NOMO-1 treated with DMSO at 0.1 percent for 48 hours (cell line): ENCODE results near the gene DCK.
A peak's percentile ranks its signal among the peaks of the same experiment; 100 is the strongest.

Experiments used
- DNase-seq: peaks from one replicate; lab custom pipeline; 2025; ENCODE audit not compliant: unreplicated experiment; lab: John Stamatoyannopoulos, UW

DCK gene

DNA sequence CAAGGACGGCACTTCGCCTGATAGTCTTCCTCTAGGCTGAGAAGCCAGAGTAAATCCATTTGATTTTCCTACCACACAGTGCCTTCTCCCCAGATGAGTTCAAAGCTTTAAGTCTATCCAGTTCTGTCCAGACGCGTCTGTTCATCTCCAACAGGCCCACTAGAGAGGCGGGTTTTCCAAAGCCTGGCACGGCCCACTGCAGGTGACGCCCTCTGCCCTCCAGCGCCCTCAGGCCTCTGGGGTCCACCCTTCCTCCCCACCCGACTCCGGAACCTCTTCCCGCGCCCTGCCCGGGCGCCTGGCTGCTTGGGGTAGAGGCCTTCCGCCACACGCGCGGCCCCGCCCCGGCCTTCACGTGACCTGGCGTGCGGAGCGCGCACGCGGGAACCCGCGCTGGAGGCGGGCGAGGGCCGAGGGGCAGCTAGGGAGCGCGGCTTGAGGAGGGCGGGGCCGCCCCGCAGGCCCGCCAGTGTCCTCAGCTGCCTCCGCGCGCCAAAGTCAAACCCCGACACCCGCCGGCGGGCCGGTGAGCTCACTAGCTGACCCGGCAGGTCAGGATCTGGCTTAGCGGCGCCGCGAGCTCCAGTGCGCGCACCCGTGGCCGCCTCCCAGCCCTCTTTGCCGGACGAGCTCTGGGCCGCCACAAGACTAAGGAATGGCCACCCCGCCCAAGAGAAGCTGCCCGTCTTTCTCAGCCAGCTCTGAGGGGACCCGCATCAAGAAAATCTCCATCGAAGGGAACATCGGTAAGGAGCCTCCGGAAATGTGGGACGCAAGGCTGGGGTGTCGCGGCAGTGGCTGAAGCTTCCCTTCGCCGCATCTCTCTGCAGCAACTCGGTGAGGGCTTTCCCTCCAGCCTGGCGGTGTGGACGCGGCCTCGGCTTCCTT is at the start of gene DCK:
DCK (plus strand) TSS at position 469 of the 888 bp plus-strand sequence; CDS start at position 656, 187 bp downstream.
- peak; percentile 83 for DNase-seq

DNA sequence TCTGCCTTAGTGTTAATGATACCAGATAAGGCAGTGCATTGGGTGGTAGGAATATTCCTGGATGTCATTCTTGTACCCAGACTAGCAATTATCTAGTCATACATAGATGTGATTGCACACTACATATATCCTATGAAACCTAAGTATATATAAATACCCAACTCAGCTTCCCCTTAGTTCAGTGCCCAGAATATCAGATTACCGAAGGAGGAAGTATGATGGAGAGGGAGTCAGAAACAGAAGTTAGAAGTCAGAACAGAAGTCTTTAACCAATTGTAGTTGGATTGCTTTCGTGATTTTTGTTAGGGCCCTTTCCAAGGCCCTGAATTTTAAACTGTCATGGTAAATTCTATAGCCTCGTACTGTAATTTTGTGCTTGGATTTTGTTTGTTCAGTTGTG is 48.4 kb upstream of the DCK start:
- DNase-seq, result peak; percentile 93

DNA sequence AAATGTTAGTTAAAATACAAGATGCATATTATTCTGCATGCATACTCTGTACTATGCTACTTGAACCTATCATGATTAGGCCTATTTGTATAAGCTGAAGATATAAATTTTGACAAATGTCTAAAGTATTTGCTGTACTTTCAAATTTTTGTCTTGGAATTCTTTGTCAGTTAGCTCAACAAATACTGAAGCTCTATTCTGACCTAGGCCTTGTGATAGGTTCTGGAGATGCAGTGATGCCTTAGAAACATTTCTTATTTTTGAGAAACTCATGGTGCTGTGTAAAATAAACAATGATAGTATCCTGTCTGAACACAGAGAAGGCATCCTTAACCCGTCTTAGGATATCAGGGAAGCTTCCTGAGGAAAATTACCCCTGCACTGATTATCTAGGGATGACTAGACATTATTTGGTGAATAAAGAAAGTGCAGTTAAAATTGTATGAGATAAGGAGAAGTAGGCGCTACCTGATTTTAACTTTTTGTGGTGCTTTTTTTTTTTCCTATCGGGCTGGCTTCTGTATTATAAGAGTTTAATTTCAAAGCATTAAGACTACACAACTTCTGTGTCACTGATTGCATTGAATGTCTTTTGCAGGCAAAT is 47.9 kb upstream of the DCK start:
- DNase-seq, result peak; percentile 7

DNA sequence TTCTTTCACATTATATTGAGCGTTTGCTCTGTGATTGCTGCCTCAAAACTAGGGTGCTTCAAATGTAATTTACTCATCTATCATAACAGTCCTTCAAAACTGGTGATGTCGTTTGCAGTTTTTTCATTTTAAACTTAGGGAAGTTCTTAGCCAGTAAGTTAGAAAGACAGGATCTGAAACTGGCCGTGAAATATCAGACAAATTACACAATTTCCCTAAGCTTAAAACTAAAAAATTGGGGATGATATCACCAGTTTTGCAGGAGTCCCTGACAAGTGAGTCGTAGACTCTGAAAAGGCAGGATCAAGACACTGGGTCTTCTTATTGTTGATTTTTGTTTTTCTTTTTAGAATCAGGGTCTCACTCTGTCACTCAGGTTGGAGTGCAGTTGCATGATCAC is 46.5 kb upstream of the DCK start:
- DNase-seq, result peak; percentile 69

DNA sequence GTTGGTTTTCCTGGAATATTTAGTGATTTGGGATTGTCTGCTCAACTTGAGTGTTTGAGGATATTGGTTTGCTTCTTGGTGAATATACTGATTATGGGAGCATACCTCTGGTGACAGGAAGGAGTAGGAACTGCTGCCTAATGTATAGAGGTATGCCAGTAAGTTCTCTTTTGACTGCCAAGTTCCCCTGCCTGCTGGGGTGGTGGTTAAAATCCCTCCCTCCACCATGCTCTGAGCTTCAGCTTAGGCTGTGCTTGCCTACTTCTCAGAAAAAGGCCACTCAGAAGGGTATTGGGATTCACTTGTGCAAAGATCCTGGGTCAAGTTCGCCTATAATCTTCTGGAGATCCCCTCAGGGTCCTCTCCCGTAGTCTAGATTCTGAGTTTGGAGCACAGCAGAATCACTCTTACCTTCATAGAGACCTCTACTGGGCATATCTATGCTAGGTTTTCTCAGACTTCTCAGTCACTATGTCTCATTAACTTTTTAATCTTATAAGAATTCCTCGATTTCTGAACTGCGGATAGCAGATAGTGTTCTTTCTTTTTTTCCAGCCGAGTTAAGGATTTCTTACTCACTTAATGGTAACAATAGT is 44.7 kb upstream of the DCK start:
- peak; percentile 29 for DNase-seq

DNA sequence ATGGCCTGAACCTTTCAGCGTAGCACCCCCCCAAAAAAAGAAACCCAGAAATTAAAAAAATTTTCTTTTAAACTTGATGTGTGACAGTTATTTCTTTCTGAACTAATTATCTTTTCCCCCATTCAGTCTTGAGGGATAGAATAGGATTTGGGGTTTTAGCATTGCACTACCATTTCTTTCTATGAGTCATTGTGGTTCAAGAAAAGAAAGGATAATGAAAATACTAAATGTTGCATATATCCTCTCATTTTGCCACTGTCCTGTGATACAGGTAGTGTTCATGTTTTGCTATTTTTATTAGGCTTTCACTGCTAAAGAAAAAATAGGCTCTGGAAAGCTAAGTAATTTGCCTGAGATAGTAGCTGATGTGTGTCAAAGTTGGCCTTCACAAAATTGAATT is 39.4 kb upstream of the DCK start:
- DNase-seq, result peak; percentile 18

DNA sequence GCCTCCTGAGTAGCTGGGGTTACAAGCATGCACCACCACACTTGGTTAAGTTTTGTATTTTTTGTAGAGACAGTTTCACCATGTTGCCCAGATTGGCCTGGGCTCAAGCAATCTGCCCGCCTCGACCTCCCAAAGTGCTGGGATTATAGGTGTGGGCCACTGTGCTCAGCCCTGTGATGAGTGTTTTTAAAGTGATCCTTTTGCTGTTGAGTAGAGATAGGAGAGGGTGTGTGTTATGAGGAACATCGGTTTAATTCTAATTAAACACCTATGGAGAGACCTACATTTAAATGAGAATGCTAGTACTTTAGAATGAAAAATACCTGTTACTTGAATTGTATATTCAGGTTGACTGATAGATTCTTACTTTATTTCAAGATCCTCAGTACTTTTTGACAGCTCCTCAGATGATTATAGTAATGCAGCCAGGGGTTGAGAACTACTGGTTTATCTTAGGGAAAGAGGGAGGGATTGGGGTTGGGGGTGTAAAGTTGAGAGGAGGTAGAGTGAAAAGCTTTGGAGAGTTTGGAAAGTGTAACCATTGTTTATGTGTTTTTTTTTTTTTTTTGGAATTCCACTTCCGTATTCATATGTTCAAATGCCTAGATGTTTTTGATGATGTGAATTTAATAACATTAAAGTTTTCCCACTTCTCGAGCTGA is 36.8 kb upstream of the DCK start:
- DNase-seq, result no peak

DNA sequence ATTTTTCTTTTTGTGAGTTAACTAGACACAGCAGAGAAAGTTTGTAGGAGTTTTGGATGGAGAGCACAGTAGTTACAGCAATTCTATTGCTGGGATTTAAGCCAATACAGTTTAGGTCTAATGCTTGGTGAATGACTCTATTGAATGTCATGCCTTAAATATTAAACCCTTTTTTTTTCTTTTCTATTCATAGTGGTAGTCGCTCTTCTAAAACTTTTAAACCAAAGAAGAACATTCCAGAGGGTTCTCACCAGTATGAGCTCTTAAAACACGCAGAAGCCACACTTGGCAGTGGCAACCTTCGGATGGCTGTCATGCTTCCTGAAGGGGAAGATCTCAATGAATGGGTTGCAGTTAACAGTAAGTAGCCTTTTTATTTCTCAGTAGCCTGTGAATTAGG is 34.8 kb upstream of the DCK start:
- no peak for DNase-seq

DNA sequence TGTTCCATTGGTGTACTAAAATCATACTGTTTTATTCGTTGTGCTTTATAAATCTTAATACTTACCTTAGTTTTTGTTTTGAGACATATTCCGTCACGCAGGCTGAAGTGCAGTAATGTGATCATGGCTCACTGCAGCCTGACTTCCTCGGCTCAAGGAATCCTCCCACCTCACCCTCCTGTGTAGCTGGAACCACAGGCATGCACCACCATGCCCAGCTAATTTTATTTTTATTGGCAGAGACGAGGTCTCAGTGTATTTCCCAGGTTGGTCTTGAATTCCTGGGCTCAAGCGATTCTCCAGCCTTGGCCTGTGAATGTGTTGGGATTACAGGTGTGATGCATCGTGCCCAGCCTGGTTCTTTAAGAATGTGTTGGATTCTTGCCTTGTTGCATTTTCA is 24.4 kb upstream of the DCK start:
- DNase-seq, result no peak

DNA sequence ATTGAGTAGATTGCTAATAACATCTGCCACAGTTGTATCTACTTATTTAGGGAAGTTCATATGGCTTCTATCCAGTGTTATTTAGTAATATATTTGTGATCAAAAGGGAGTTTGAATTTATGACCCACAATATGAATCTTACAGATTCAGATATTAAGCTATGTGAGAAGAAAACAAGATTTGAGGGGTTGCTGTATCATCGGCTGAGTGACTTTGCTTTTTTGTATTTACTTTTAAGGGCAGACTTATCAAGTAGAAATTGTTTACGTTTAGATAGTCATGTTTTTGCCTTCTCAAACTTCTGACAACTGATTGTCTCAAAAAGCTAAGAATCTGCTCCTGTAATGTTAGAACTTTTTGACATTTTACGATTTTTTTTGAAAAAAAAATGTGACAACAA is 17.2 kb upstream of the DCK start:
- DNase-seq, result no peak

DNA sequence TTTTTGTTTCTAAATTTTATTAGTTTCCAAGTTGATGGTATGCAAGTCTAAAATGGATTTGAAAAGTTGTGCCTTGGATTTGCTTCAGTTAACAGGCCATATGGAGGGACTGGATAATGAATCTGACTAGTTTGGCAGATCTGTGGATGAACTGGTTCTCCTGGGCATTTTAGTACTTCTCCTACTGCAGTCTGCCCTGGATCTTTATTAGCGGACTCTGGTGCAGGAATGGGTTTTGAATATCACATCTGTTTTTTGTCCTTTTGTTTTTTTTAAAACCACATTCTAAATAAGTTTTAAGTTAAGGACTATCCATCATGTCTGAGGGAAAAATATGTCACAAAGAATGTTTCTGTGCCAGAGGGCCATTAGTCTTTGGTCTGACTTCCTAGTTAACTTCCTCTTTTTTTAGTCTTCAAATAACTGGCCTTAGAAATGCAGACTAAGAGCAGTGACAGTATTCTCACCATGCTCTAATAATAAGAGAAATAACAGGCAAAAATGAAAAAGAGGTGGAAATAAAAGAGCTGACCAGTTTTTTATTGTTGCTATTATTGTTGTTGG is 13.9 kb upstream of the DCK start:
- peak; percentile 86 for DNase-seq

DNA sequence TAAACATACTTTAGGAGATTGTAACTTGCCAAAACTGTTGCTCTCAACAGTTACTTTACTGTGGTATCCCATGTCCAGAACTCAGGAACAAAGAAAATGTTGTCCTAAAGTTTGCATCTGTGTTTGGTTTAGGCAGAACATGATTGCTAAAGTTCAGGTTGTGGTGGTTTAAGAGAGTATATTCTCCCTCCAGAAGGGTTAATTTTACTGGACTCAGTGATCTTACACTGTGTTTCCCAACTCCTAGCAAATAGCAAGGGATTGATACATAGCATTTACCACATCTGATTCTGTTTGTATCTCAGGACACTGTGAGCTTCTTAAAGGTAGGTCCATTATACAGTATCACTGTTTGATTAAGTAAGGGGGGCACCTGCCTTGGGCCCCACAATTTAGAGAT is 13.3 kb upstream of the DCK start:
- DNase-seq, result no peak

DNA sequence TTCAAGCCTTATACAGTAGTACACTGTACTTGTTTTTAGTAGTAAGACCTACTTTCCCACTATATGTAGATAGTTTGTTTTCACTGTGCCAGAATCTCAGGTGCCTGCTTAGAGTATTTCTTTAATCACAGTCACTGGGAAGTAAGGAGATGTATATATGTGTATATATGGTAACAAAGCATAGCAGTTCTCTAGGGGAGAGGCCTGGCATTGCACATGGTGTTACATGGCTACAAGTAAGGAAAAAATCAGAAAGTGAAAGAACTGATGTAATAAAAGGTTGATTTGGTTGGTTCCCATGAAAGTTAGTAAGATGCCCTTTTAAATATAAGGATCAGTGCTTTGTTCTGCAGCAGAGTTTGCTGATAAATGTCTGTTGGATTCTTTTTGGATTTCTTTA is 9.3 kb upstream of the DCK start:
- no peak for DNase-seq

DNA sequence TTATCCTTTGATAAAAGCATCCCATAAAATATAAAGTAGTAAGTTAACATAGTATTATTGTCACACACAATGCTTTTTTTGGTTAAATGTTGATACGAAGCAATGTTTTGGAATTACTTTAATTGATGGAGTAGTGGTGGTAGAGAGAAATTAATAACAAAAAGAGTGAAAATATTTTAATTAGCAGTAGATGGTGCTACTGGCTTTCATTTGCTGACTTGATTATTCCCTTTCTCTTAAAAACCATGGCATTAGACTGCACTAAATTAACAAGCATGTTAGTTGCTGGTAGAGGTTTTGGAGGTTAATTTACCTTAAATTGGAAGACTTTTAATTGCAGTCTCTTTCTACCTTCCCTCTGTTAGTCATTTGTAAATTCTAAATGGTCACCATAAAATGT is 8.9 kb upstream of the DCK start:
- DNase-seq, result no peak

DNA sequence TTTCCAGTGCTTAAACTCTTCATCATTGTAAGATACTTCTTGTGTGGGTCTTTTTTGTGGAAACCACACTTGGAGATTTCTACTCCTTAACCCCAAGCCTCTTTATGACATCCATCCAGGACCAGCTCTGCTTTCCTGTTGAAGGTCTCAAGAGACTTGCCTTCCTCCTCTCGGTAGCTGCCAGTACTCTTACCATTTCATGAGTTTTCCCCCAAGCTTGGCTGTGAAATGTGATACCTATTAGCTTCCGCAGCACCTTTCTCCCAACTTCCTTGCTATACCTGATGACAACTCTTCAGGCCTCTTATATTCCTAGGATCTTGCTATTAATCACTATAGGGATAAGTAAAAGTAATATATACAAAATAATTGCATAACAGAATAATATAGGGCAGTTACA is 1.9 kb upstream of the DCK start:
- no peak for DNase-seq

DNA sequence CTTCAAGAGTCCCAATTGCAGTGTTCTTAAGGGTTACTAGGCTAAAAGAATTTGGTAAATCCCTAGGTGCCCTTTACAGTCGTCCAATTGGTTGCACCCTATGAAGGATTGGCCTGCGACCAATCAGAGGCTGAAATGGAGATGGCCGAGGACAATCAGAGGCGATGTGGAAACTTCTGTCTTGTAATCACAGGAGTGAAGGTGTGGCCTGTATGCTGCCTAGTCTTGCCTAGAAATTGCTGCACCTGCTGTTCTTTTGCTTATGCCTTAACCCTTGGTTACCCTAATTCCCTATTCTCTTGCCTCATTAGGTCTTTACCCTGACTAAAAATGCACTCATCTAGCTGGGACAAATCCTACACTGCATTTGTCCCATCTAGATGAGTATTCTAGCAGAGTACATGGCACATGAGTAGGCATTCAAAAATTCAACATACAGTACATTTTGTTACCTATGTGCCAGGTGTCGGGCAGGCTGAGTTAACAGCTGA is 1.0 kb upstream of the DCK start:
- no peak for DNase-seq

DNA sequence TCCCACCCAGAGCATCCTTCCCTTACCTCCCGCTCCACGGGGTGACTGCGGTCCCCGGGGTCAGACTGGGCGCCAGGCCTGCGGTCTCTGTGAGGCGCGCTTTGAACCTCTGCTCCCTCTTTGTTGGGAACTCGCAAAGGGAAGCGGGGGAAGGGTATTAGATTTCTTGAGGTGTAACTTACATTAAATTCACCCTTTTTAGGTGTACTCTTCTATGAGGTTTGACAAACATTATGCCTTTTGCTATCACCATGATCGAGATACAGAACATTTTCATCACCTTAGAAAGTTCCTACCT is 569 bp downstream of the DCK start:
- DNase-seq, result no peak

DNA sequence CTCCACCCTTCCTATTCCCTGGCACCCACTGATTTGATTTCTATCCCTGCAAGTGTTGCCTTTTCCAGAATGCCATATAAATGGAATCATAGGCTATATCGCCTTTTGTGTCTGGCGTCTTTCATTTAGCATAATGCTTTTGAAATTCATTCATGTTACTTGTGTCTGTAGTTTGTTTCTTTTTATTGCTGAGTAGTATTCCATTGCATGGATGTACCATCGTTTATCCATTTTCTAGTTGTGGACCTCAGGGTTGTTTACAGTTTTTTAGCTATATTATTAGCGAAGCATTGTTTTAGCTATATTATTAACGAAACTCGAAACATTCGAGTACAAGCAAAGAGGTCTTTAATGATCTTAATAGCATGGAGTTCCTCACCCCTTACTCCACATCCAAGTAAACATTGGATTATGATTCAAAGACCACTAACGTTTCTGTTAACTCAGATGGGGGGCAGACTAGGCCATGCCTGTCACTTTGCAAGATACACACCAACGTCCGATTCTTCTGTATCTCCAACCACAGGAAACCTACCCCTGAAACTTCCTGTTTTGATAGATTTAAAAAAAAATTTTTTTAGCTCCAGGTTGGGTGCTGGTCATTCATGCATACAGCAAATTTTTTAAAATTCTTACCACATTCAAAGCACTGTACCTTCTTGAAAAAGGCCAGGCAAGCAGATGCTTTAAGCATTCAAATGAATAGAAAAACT is 1.1 kb downstream of the DCK start:
- DNase-seq, result peak; percentile 58

DNA sequence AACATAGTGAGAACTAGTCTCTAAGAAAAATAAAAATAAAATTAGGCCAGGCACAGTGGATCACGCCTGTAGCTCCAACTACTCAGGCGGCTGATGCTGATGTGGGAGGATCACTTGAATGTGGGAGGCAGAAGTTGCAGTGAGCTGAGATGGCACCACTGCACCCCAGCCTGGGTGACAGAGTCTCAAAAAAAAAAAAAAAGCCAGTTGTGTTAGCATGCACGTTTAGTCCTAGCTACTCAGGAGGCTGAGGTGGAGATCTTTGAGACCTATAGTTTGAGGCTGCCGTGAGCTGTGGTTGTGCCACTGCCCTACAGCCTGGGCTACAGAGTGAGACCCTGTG is 2.5 kb downstream of the DCK start:
- DNase-seq, result no peak

DNA sequence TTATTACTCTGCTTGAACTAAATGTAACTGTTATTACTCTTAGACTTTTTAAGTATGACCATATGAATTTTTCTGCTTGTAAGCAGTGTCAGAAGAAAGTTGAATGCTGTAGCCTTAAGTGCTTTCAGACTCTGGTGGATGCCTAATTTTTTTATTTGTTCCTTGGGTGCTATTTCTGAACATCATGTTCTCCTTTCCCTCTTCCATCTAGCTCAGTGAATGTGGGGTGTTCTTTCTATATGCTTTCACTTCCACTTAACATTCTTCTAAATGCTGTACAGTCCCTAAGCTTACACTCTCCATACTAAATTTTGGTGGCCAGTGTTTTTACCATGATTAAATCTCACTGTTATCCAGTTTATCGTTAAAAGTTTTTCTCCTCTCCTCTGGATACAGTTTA is 3.6 kb downstream of the DCK start:
- DNase-seq, result peak; percentile 50

DNA sequence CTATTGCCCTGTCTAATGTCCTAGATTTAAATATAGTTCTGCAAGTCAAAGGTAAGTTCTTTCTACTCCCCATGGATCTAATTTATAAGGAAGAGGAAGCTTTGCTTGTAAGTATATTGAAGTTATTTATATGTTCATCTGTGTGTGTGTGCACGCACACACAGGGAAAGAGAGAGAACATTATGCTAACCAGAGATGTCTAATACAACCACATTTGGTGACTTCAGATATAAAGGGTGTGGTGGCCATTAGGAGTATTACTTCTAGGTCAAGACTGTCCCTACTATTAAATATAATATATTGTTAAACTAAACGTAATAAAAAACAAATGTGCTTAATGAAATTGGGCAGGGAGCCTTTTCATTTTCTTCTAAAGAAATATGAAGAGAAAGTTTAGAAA is 4.1 kb downstream of the DCK start:
- no peak for DNase-seq
